Transverse colon (tissue), 4 donors: ENCODE measurements around the gene LRP8.

Experiments used
- POLR2AphosphoS5 ChIP-seq, 3 donors: sonication (generic); formaldehyde crosslinking; IDR thresholded peaks; one replicate each; pipeline ENCODE4 v1.6.1; 2016; ENCODE audit warnings: antibody characterized with exemption in 3 of 3
- TF ChIP-seq, protein P1 (sequence below), 5 experiments: fragments of 200-600 bp in 3 of 5; fragments of 450-650 bp in 2 of 5; sonication (generic) in 3 of 5; IDR thresholded peaks; 1 replicate in 2 of 5; 2 replicates in 3 of 5; pipeline ENCODE4 v1.5.1; 2016 to 2017; ENCODE audit warnings: antibody characterized with exemption in 5 of 5, inconsistent platforms in 3 of 5, mild to moderate bottlenecking in 2 of 5, moderate library complexity in 1 of 5

DNA sequence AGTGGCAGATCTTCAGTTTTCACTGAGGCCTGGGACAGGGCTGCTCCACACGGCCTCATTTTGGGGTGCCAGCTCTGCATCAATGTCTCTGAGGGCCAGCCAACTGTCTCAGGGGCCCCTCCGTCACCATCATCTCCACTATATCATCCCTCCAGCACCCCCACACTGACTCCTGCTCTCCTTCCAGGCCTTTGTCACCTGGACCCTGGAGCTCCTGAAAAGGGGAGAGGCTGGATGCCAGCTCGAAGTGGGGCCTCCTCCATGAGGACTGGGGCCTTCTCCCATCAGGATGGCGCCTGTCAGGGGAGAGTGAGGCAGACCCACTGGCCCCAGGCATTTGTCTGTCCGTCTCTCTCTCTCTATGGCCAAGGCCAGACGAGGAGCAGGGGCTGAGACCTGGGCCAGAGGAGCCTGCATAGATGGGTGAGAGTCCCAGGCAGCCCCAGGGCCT lies 44.7 kb upstream of the LRP8 start:
- TF ChIP-seq, protein P1, sequence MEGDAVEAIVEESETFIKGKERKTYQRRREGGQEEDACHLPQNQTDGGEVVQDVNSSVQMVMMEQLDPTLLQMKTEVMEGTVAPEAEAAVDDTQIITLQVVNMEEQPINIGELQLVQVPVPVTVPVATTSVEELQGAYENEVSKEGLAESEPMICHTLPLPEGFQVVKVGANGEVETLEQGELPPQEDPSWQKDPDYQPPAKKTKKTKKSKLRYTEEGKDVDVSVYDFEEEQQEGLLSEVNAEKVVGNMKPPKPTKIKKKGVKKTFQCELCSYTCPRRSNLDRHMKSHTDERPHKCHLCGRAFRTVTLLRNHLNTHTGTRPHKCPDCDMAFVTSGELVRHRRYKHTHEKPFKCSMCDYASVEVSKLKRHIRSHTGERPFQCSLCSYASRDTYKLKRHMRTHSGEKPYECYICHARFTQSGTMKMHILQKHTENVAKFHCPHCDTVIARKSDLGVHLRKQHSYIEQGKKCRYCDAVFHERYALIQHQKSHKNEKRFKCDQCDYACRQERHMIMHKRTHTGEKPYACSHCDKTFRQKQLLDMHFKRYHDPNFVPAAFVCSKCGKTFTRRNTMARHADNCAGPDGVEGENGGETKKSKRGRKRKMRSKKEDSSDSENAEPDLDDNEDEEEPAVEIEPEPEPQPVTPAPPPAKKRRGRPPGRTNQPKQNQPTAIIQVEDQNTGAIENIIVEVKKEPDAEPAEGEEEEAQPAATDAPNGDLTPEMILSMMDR (IDR thresholded peaks at IDR 0.05) = no peak
- no peak for TF ChIP-seq POLR2AphosphoS5 (IDR thresholded peaks at IDR 0.05)
